Activated T-helper 1 cell treated with anti-CD3 and anti-CD28 coated beads, Interleukin-12 subunit alpha, Interleukin-12 subunit beta, Interleukin-2, Interleukin-4 antibody, amounts not matched to agents 30 ng/mL and 10 ng/mL and 1 ng/mL, durations not matched to agents 14 hours and 24 hours and 36 hours (primary cell): ENCODE measurements around the gene ANKRD65. TPM values are rescaled to one million over a fixed set of nuclear protein-coding genes. Genes with fewer than 3 reads are reported as not detected.

Source experiments
- DNase-seq: peaks from one replicate; pipeline ENCODE4 v3.0.0; 2021; ENCODE audit warnings: low spot score
- H3K27ac Mint-ChIP-seq: one replicate; pipeline ENCODE4 v1.8.0; 2021; ENCODE audit warnings: mild to moderate bottlenecking, mixed read lengths
- H3K27me3 Mint-ChIP-seq: one replicate; pipeline ENCODE4 v1.8.0; 2022; ENCODE audit warnings: mild to moderate bottlenecking, moderate library complexity, mixed read lengths; ENCODE audit not compliant: insufficient read depth
- H3K36me3 Mint-ChIP-seq: one replicate; pipeline ENCODE4 v1.8.0; 2021; ENCODE audit warnings: low read depth, mixed read lengths
- H3K4me1 Mint-ChIP-seq: one replicate; pipeline ENCODE4 v1.8.0; 2021; ENCODE audit warnings: low read depth, mixed read lengths
- H3K4me3 Mint-ChIP-seq: one replicate; pipeline ENCODE4 v1.8.0; 2021; ENCODE audit warnings: mild to moderate bottlenecking, moderate library complexity, mixed read lengths
- H3K9me3 Mint-ChIP-seq: one replicate; pipeline ENCODE4 v1.8.0; 2021; ENCODE audit warnings: mixed read lengths
- intact Hi-C: fragments of 100-400 bp; cut with micrococcal nuclease; formaldehyde crosslinking; loops from one replicate; pipeline ENCODE4 v1.15.1; 2024
- total RNA-seq: library from RNA; stranded (reverse); gene quantifications from 2 replicates; pipeline ENCODE4 v1.2.3, GENCODE V29; 2022

The ANKRD65 gene
- total RNA-seq, 1 donor from 2014 or later, result 0.10 TPM

DNA sequence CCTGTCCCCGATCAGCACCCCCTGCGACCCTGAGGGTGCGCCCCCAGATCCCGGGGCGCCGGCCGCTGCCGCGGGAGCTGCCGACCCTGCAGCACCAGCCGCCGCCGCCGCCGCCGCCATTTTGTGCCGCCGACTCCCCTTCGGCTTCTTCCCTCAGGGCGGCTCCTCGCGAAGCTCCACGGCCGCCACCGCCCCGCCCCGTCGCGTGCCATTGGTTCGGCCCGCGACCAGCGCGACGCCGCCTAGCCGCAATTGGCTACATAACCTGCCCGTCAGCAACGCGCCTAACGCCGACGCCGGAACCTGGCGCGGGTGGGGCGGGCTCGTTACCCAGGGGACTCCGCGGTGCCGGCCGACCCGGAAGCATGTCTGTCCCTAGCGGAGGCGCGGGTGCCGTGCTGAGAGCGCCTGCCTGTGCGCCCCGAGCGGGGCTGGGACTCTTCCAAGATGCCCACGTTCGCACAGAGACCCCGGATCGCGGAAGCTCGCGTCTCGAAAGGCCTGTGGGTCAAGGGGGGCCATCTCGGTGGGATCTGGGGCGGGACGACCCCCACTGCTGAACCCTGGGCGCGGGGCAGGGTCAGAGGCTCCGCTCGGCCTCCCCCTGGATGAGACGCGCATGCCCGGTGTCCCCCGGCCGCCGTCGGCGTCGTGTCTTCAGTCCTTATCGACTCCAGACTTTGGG is 21.7 kb downstream of the ANKRD65 start, which contains the start of gene CCNL2:
Gene CCNL2, minus strand, starts transcription at position 149 of the 685 bp plus-strand sequence. Its CDS starts 29 bp downstream, at position 120.
- Mint-ChIP-seq H3K4me1 (peaks cover 37% of the 10 kb centered on the region), H3K4me3 (peak within 1 kb of the TSS; percentile 95), H3K27me3 (no peaks in the 10 kb centered on the region), H3K36me3 (peaks cover 45% of the 10 kb centered on the region), H3K27ac (peak within 1 kb of the TSS; percentile 76), H3K9me3 (no peaks in the 10 kb centered on the region)
- DNase-seq, result peak; percentile 99
- intact Hi-C loops, result loop anchor here (1.0 to 5.0 kb wide), 8 partner anchors 8 to 325 kb away; partner anchors contain the start of genes ACAP3, ATAD3A, ATAD3B and AURKAIP1

DNA sequence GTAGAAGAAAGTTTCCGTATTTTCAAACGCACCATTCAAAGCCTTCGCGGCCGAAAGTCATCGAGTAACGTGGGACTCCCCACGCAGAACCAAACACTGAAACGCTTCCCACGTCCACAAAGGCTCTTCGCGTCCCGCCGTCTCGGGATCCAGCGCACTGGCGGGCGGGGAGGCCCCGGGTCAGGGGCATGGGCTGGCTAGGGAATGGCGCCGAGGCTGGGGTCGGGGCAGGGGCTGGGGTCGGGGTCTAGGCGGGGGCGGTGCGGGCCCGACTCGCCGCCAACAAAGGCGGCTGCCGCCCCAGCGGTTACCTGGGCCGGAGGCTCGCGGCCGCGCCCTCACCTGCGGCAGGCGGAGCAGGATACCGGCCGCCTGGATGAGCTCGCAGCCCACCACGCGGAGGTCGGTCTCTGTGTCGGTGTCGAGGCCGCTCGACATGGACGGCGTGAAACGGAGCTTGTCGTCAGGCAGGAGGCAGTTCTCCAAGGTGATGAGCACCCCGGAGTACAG is 22.3 kb downstream of the ANKRD65 start:
- intact Hi-C loops, result loop anchor here (1.0 to 5.0 kb wide), 8 partner anchors 9 to 326 kb away; partner anchors contain the start of genes ACAP3, ATAD3A, ATAD3B and AURKAIP1
- DNase-seq, result no peak
- Mint-ChIP-seq H3K9me3 (no peaks in the 10 kb centered on the region), H3K27me3 (no peaks in the 10 kb centered on the region), H3K36me3 (peaks cover 48% of the 10 kb centered on the region), H3K4me1 (peaks cover 38% of the 10 kb centered on the region), H3K4me3 (peak overlapping the region; percentile 95), H3K27ac (peak overlapping the region; percentile 76)

DNA sequence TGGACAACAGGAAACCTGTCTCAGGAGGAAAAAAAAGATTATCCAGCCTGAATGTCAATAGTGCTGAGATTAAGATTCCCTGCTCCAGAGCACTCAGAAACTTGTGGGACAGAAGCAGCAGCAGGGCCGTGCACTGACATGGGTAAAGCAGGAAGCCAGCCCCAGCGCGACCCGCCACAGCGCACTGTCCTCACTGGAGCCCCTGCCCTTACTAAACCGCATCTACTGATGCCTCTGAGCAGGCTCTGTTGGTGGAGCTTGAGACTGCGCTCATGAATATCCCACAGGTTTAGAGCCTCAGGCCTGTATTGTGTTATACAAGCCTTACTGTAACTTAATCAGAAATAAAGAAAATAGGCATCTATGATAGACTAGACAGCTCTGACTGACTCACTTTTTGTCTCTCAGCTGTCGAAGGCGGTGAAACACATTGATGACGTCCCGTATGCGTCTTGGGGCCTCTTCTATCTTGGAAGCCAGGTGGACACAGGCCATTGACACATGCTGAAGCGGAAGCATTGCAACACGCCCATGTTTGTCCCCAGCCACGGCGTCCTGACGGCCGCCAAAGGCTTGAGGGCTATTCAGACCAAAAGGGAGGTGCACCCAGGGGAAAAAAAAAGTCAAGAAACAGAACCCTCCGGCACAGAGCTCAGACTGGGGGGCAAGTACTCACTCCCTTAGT is 23.1 kb downstream of the ANKRD65 start:
- H3K4me3 Mint-ChIP-seq, result peak overlapping the region; percentile 95
- peak overlapping the region; percentile 76 for H3K27ac Mint-ChIP-seq
- H3K4me1 Mint-ChIP-seq, result peaks cover 43% of the 10 kb centered on the region
- intact Hi-C loops, result loop anchor here (2.0 to 5.0 kb wide), 4 partner anchors 43 to 327 kb away; partner anchors contain the start of genes ACAP3, ATAD3B, CDK11A and PUSL1
- no peaks in the 10 kb centered on the region for H3K27me3 Mint-ChIP-seq
- H3K9me3 Mint-ChIP-seq, result no peaks in the 10 kb centered on the region
- no peak for DNase-seq
- peaks cover 50% of the 10 kb centered on the region for H3K36me3 Mint-ChIP-seq

DNA sequence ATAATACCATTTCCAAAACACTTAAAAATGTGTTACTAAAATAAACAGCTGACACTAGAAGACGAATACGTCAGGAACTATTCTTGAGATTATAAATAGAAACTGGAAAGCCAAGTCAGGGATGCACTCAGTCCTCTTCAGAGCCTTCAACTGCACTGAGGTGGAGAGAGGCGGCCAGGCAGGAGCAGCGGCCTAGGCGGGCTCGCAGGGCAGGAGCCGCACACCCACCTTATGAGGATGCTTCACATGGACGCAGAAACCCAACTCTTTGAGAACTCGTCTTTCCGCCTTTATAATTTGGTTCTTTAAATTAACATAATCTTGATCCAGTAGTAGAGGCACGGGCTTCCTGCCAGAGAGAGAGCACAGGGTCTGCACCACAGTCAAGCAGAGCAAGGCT is 25.9 kb downstream of the ANKRD65 start:
- intact Hi-C loops, result loop anchor here (5.0 kb wide), 1 partner anchor 88 kb away; the partner anchor contains the start of genes ACAP3 and PUSL1
- peaks cover 25% of the 10 kb centered on the region for H3K4me1 Mint-ChIP-seq
- H3K36me3 Mint-ChIP-seq, result peaks cover 59% of the 10 kb centered on the region
- no peak for DNase-seq
- H3K9me3 Mint-ChIP-seq, result no peaks in the 10 kb centered on the region
- H3K4me3 Mint-ChIP-seq, result peak overlapping the region; percentile 46
- H3K27me3 Mint-ChIP-seq, result no peaks in the 10 kb centered on the region
- H3K27ac Mint-ChIP-seq, result no peak overlapping the region

DNA sequence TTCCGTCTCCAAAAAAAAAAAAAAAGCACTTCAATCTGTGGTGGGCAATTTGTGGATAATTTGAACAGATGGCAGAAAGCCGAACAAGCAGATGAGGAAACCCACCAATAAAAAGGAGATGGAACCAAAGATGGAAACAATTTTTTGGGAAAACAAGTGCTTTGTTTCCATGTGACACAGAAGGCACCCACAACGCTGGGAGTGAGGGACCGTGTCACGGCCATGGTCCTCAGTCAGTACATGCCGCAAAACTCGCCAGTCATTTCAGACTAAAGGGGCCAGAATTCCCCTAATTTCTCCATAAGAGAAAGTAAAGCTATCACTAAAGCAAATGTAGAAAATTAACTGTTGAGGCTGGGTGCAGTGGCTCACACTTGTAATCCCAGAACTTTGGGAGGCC is 27.0 kb downstream of the ANKRD65 start:
- Mint-ChIP-seq H3K27ac (no peak overlapping the region), H3K27me3 (no peaks in the 10 kb centered on the region), H3K9me3 (no peaks in the 10 kb centered on the region)

DNA sequence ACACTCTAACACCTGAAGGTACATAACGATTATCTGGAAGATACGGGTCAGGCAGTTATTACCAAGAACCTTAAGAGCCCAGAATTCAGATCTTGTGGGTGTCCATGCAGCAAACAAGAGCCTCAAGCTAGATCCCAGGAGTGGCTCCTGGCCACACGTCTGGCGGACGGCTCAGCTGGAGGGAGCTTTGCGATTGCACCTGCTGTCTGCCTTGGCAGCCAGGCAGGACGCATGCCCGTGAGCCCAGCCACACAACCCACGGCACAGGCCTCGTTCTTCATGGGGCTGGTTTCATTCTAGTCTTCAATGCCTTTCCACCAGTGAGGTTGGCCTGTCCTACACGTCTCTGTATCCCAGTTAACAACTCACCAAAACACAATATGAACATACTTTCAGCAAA is 27.6 kb downstream of the ANKRD65 start:
- Mint-ChIP-seq H3K36me3 (peaks cover 68% of the 10 kb centered on the region), H3K9me3 (no peaks in the 10 kb centered on the region), H3K4me3 (no peak overlapping the region), H3K27ac (no peak overlapping the region), H3K4me1 (peaks cover 22% of the 10 kb centered on the region), H3K27me3 (no peaks in the 10 kb centered on the region)
- DNase-seq, result no peak
- intact Hi-C loops, result no loop called here

More for the DNA sequence above, 27.0 kb downstream of the ANKRD65 start:
- peaks cover 22% of the 10 kb centered on the region for H3K4me1 Mint-ChIP-seq
- DNase-seq, result no peak
- H3K36me3 Mint-ChIP-seq, result peaks cover 65% of the 10 kb centered on the region
- H3K4me3 Mint-ChIP-seq, result no peak overlapping the region
- intact Hi-C loops, result no loop called here

DNA sequence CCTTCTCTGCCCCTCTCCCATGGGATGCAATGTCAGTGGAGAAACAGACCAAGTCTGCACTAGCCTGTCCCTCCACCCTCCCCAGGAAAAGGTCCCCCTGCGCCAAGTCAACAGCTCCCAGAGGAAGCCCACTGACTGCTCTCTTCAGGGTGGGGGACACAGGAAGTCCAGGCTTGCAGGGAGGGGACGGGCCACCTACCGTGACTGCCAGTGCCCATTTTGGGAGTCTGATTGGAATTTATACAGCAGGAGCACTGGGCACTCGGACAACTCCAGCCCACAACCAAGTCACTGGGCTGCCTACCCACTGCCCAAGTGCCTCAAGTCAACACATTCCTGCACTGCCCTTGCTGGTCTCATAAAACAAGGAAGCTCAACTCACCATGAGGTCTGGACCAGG is 28.1 kb downstream of the ANKRD65 start:
- H3K4me3 Mint-ChIP-seq, result no peak overlapping the region
- H3K27me3 Mint-ChIP-seq, result no peaks in the 10 kb centered on the region

DNA sequence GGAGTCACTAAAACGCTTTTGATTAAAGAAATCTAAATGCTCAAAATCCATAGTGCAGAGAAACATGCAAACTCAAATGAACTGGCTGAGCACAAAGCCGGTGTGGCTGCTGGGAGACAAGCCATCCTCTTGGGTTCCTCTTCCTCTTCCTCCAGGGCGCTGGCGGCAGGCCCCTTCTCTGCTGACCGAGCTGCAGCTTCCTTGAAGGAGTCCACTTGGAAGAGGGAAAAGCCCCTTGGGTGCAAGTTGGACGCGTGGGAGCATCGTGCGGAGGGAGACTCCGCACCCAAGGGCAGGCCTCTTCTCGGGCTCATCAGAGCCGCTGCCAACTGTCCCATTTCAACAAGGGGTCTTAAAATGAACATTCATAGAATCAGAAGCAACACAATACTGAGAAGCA is 29.9 kb downstream of the ANKRD65 start:
- intact Hi-C loops, result no loop called here
- Mint-ChIP-seq H3K4me1 (peaks cover 14% of the 10 kb centered on the region), H3K36me3 (peaks cover 74% of the 10 kb centered on the region), H3K27ac (no peak overlapping the region), H3K27me3 (no peaks in the 10 kb centered on the region), H3K9me3 (no peaks in the 10 kb centered on the region), H3K4me3 (no peak overlapping the region)
- no peak for DNase-seq

More for the DNA sequence above, 28.1 kb downstream of the ANKRD65 start:
- Mint-ChIP-seq H3K9me3 (no peaks in the 10 kb centered on the region), H3K27ac (no peak overlapping the region), H3K4me1 (peaks cover 19% of the 10 kb centered on the region), H3K36me3 (peaks cover 68% of the 10 kb centered on the region)
- intact Hi-C loops, result no loop called here
- no peak for DNase-seq

DNA sequence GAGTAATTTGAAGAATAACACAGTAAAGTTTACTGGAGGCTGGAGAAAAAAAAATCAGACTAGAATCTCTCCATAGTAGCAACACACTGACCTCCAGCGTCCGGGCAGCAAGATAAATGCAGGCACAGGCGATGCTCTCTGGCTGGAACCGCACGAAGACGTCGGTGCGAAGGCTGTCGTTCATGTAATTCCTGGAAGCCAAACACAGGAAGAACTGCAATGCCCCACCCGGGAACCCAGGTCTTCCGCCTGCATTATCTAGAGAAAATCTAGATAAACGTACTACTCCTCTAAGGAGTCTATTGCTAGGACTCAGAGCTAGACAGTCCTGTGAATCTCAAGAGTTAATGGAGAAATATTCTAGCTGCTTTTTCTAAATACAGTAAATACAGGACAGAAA is 30.4 kb downstream of the ANKRD65 start:
- Mint-ChIP-seq H3K27ac (no peak overlapping the region), H3K9me3 (no peaks in the 10 kb centered on the region), H3K4me3 (no peak overlapping the region), H3K36me3 (peaks cover 73% of the 10 kb centered on the region), H3K27me3 (no peaks in the 10 kb centered on the region), H3K4me1 (peaks cover 13% of the 10 kb centered on the region)
- no peak for DNase-seq
- intact Hi-C loops, result no loop called here

DNA sequence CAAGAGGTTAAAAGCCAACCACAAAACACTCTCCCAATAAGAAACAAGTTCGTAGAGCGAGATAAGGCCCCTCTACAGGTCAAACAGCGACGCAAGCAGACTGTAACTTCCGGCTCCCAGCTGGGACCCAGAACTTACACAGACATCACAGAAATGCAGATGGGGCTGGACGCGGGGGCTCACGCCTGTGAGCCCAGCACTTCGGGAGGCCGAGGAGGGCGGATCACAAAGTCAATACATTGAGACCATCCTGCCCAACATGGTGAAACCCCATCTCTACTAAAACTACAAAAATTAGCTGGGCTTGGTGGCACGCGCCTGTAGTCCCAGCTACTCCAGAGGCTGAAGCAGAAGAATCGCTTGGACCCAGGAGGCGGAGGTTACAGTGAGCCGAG is 33.0 kb downstream of the ANKRD65 start:
- Mint-ChIP-seq H3K27ac (no peak overlapping the region), H3K36me3 (peaks cover 53% of the 10 kb centered on the region), H3K27me3 (no peaks in the 10 kb centered on the region), H3K9me3 (no peaks in the 10 kb centered on the region), H3K4me3 (no peak overlapping the region), H3K4me1 (no peaks in the 10 kb centered on the region)
- intact Hi-C loops, result no loop called here
- no peak for DNase-seq

DNA sequence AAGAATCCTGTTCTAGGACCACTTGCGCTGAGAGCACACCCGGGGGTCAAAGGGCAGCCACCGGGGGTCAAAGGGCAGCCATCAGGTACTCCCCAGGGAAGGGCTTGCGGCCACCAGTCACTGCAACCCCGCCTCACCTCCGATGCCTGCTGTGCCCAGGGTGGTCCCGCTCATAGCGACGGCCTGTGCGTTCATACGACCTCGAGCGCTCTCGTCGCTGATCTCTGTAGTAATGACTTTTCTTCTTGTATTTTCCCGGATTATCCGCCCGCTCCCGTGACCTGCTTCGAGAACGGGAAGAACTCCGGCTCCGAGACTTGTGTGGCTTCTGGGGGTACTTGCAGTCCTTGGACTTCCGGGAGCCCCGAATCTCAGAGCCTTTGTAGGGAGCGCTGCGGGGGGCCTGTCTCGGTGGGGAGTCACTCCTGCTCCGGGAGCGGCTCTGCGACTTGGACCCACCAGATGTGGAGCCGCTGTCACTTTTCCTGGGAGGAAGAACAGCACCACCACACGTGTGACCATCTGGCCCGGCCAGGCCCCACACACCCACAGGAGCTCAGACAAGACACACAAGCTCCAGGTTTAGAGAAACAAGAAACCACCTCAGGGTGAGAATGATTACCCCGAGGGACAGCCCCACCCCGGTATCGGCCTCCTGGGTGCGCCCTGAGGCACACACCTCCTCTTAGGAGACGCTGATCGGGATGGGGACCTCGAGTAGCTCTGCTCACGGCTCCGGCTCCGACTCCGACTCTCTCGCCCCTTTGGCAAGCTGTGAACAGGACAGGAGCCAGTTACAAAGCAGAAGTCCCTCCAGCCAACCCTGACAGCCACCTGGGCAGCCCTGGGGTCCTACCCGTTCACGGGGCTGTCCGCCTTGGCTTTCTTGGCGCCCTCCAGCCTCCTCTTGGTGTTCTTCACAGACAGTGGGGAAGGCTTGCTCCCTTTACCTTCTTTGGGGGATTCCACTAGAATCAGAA is 33.7 kb downstream of the ANKRD65 start:
- Mint-ChIP-seq H3K9me3 (no peaks in the 10 kb centered on the region), H3K4me1 (no peaks in the 10 kb centered on the region), H3K27ac (no peak overlapping the region), H3K4me3 (no peak overlapping the region), H3K27me3 (no peaks in the 10 kb centered on the region), H3K36me3 (peaks cover 49% of the 10 kb centered on the region)
- no peak for DNase-seq
- intact Hi-C loops, result no loop called here

DNA sequence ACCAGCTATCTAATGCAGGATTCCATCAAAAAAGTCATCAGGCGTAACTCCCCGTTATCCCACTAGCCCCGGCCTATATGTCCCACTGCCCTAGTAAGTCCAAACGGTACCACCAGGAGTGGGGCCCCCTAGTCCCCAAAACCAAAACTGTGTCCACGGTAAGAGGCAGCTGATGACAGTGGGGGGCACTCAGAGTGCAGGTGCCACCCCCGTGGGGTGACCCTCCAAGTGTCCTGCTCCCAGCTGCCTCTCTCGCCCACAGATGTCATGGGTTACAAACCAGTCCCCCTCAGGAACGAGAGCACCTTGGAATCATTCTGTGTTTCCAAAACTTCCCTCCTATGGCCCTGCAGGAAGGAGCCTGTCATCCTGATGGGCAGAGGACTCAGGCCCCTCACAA is 35.1 kb downstream of the ANKRD65 start:
- no peak for DNase-seq
- Mint-ChIP-seq H3K4me1 (no peaks in the 10 kb centered on the region), H3K27me3 (no peaks in the 10 kb centered on the region), H3K9me3 (no peaks in the 10 kb centered on the region), H3K27ac (no peak overlapping the region), H3K36me3 (peaks cover 35% of the 10 kb centered on the region), H3K4me3 (no peak overlapping the region)
- intact Hi-C loops, result no loop called here
